Sigmoid colon (tissue), 7 donors: ENCODE measurements around the gene PARP2. TPM values are rescaled to one million over a fixed set of nuclear protein-coding genes. Genes with fewer than 3 reads are reported as not detected.

ENCODE experiments used
- DNase-seq: peaks from one replicate; pipeline ENCODE4 v3.0.0-alpha.2; 2019
- H3K27ac ChIP-seq, 4 donors: fragments of 200-600 bp; sonication (generic); one replicate each; pipeline ENCODE4 v1.5.1; 2016 to 2019; ENCODE audit warnings: mild to moderate bottlenecking in 1 of 4
- H3K27me3 ChIP-seq, 3 donors: fragments of 200-600 bp; sonication (generic); one replicate each; pipeline ENCODE4 v1.5.1; 2019; ENCODE audit warnings: mild to moderate bottlenecking in 1 of 3
- H3K36me3 ChIP-seq, 4 donors: fragments of 200-600 bp; sonication (generic); one replicate each; pipeline ENCODE4 v1.5.1; 2016 to 2019
- H3K4me1 ChIP-seq, 4 donors: fragments of 200-600 bp; sonication (generic); one replicate each; pipeline ENCODE4 v1.5.1; 2017 to 2019
- H3K4me3 ChIP-seq, 4 donors: fragments of 200-600 bp; sonication (generic); one replicate each; pipeline ENCODE4 v1.5.1; 2017 to 2019; ENCODE audit warnings: mild to moderate bottlenecking in 2 of 4, moderate library complexity in 1 of 4
- H3K9me3 ChIP-seq, 4 donors: fragments of 200-600 bp in 3 of 4; sonication (generic) in 3 of 4; one replicate each; pipeline versions ENCODE4 v1.5.1 to v1.6.1; 2013 to 2019
- EP300 ChIP-seq, 4 donors: sonication (generic); formaldehyde crosslinking; IDR thresholded peaks; one replicate each; pipeline ENCODE4 v1.6.1; 2017; ENCODE audit warnings: antibody characterized with exemption in 4 of 4
- POLR2A ChIP-seq, 2 donors: fragments of 450-650 bp; IDR thresholded peaks; one replicate each; pipeline ENCODE4 v1.6.1; 2016; ENCODE audit warnings: antibody characterized with exemption in 2 of 2, mild to moderate bottlenecking in 2 of 2, moderate library complexity in 2 of 2
- POLR2AphosphoS5 ChIP-seq, 4 donors: sonication (generic); formaldehyde crosslinking; IDR thresholded peaks; one replicate each; pipeline ENCODE4 v1.6.1; 2017; ENCODE audit warnings: antibody characterized with exemption in 4 of 4
- WGBS, 2 donors: extraction: QIAGEN DNeasy Blood & Tissue Kit; methylation state at CpG; one replicate each; pipeline ENCODE4 v1.1.7; 2013; 5-methylcytosine and 5-hydroxymethylcytosine counted together
- intact Hi-C: fragments of 100-400 bp; cut with DNase I; formaldehyde crosslinking; loops from one replicate; pipeline ENCODE4 v1.15.1; 2023
- polyA plus RNA-seq, 3 donors: library from polyadenylated mRNA; stranded (reverse); fragments of 200-250 nt; gene quantifications; one replicate each; pipeline ENCODE4 v1.2.3, GENCODE V29; 2013
- total RNA-seq, 4 donors: library from RNA; depleted of rRNA; stranded (reverse); fragments of >200 nt; gene quantifications; one replicate each; pipeline ENCODE4 v1.1.0, GENCODE V29; 2016
- TF ChIP-seq, protein P1 (sequence below), 4 experiments: fragments of 450-650 bp in 3 of 4; fragments of 200-600 bp in 1 of 4; IDR thresholded peaks; one replicate each; pipeline ENCODE4 v1.5.1; 2016 to 2019; ENCODE audit warnings: antibody characterized with exemption in 4 of 4, mild to moderate bottlenecking in 3 of 4, moderate library complexity in 2 of 4
- donor health status: healthy with polysubstance abuse.
- donor health status: Bipolar disorder and iron deficiency.
- donor health status: healthy.

PARP2 gene
- total and polyA plus RNA-seq, 7 donors = 6.0 to 14.3 (median 10.2) TPM

GRCh38 chr14:20327005-20327869 is 16.2 kb upstream of the PARP2 start:
- intact Hi-C loops = loop anchor here (2.0 to 5.0 kb wide), 2 partner anchors 130 to 284 kb away; partner anchors contain the start of gene APEX1
- Histone ChIP-seq H3K9me3 (no peaks in the 10 kb centered on the region), H3K4me1 (peaks cover 0 to 29% (median 15%) of the 10 kb centered on the region in 4 donors), H3K27me3 (no peaks in the 10 kb centered on the region), H3K27ac (peak overlapping the region; percentile 15 to 62 (median 40)), H3K4me3 (no peak overlapping the region), H3K36me3 (peaks cover 0 to 54% (median 19%) of the 10 kb centered on the region in 4 donors)
- no peak for TF ChIP-seq POLR2AphosphoS5 (IDR thresholded peaks at IDR 0.05)
- TF ChIP-seq EP300 (IDR thresholded peaks at IDR 0.05) = no peak
- TF ChIP-seq POLR2A (IDR thresholded peaks at IDR 0.05) = no peak
- TF ChIP-seq, protein P1, sequence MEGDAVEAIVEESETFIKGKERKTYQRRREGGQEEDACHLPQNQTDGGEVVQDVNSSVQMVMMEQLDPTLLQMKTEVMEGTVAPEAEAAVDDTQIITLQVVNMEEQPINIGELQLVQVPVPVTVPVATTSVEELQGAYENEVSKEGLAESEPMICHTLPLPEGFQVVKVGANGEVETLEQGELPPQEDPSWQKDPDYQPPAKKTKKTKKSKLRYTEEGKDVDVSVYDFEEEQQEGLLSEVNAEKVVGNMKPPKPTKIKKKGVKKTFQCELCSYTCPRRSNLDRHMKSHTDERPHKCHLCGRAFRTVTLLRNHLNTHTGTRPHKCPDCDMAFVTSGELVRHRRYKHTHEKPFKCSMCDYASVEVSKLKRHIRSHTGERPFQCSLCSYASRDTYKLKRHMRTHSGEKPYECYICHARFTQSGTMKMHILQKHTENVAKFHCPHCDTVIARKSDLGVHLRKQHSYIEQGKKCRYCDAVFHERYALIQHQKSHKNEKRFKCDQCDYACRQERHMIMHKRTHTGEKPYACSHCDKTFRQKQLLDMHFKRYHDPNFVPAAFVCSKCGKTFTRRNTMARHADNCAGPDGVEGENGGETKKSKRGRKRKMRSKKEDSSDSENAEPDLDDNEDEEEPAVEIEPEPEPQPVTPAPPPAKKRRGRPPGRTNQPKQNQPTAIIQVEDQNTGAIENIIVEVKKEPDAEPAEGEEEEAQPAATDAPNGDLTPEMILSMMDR (IDR thresholded peaks at IDR 0.05) = peak; percentile 31 to 71 (median 55)
- no peak for DNase-seq
- WGBS, 2 donors = 42 to 49% methylated on average over 8 of the region's 8 CpGs

DNA sequence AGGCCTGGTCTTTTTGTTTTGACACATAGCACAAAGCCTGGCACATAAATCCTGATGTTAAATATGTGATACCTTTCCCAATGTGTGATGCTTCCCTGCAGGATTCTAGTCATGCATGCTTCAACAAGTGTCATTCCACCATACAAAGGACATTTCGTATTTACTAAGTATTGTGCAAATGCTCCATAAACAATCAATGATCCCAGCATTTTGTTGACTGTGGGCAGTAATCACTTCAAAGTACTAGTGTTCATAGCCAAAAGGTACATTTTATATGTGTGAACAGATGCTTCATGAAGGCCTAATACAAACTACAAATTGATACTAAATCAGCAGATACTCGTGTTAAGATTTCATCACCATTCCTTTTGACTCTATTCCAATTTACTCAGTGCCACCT is 14.7 kb upstream of the PARP2 start:
- Histone ChIP-seq H3K4me3 (no peak overlapping the region), H3K27me3 (no peaks in the 10 kb centered on the region), H3K27ac (no peak overlapping the region), H3K9me3 (no peaks in the 10 kb centered on the region), H3K4me1 (peaks cover 0 to 34% (median 21%) of the 10 kb centered on the region in 4 donors), H3K36me3 (peaks cover 0 to 40% (median 16%) of the 10 kb centered on the region in 4 donors)
- no peak for DNase-seq
- 44 to 73% methylated on average over 2 of the region's 2 CpGs for WGBS, 2 donors
- intact Hi-C loops = loop anchor here (5.0 kb wide), 1 partner anchor 129 kb away; the partner anchor contains the start of gene APEX1
- TF ChIP-seq POLR2AphosphoS5 (IDR thresholded peaks at IDR 0.05) (no peak), EP300 (IDR thresholded peaks at IDR 0.05) (no peak), POLR2A (IDR thresholded peaks at IDR 0.05) (no peak)
- TF ChIP-seq, protein P1 (IDR thresholded peaks at IDR 0.05) = no peak

DNA sequence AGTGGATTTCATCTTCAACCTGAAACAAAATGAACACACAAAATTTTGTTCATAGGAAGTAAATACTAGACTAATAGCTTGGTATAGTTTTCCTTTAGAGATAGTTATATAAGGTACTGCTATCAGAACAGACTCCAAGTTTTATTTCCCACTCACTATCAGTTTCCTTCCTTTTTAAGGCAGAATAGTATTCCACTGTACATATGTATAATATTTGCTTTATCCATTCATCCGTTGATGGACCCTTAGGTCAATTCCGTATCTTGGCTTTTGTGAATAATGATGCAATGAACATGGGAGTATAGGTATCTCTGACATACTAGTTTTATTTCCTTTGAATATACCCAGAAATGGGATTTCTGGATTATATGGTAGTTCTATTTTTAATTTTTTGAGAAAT is 14.1 kb upstream of the PARP2 start:
- no peak overlapping the region for H3K4me3 ChIP-seq
- peaks cover 0 to 35% (median 21%) of the 10 kb centered on the region in 4 donors for H3K4me1 ChIP-seq
- no peak overlapping the region for H3K27ac ChIP-seq
- no peak for DNase-seq
- H3K36me3 ChIP-seq = peaks cover 0 to 34% (median 12%) of the 10 kb centered on the region in 4 donors
- intact Hi-C loops = loop anchor here (5.0 kb wide), 1 partner anchor 128 kb away; the partner anchor contains the start of gene APEX1
- H3K27me3 ChIP-seq = no peaks in the 10 kb centered on the region
- WGBS, 2 donors = 46 to 99% methylated on average over 2 of the region's 2 CpGs
- no peak for TF ChIP-seq POLR2AphosphoS5 (IDR thresholded peaks at IDR 0.05)
- no peak for TF ChIP-seq EP300 (IDR thresholded peaks at IDR 0.05)
- TF ChIP-seq, protein P1 (IDR thresholded peaks at IDR 0.05) = no peak
- TF ChIP-seq POLR2A (IDR thresholded peaks at IDR 0.05) = no peak
- no peaks in the 10 kb centered on the region for H3K9me3 ChIP-seq

DNA sequence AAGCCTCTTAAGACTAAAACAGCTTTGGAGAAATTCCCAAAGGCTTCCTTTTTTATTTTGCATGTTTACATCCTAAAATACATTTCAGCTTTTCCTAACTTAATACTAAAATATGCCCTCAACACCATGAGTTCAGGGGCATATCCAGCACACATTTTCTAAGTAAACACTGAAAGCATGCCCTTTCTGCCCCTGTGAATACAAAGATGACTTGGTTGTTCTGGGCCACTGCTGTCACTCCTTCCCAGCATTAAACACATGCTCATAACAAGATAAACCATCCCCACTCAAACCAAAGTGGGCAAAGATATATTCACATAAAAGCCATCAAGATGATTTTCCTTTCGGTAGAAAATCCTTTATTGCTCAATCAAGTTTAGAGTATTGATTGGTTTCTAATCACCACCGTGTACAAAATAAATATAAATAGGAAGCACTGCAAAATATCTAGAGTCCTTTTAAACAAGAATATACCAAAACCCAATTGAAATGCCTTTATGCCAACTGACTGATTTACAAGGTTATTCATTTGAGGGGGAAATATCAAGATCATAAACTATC is 12.3 kb upstream of the PARP2 start:
- 62 to 75% methylated on average over 2 of the region's 2 CpGs for WGBS, 2 donors
- peak overlapping the region in 1 of 4 donors; percentile 88 for H3K27ac ChIP-seq
- TF ChIP-seq POLR2A (IDR thresholded peaks at IDR 0.05) = no peak
- TF ChIP-seq, protein P1 (IDR thresholded peaks at IDR 0.05) = no peak

More for the DNA sequence above, 12.3 kb upstream of the PARP2 start:
- H3K4me1 ChIP-seq = peaks cover 0 to 35% (median 21%) of the 10 kb centered on the region in 4 donors
- no peaks in the 10 kb centered on the region for H3K27me3 ChIP-seq
- intact Hi-C loops = loop anchor here (10.0 kb wide), 1 partner anchor 764 kb away; the partner anchor contains the start of gene ZNF219
- peaks cover 0 to 18% (median 2%) of the 10 kb centered on the region in 4 donors for H3K36me3 ChIP-seq
- DNase-seq = no peak
- H3K4me3 ChIP-seq = no peak overlapping the region
- H3K9me3 ChIP-seq = no peaks in the 10 kb centered on the region
